HG03280 (cell line): Measurements from ENCODE around the gene FREY1.
A peak's percentile ranks its signal among the peaks of the same experiment; 100 is the strongest.

Source experiments
- ATAC-seq: cut with Tn5 transposase; IDR thresholded peaks from one replicate; pipeline ENCODE4 v1.9.1; 2021; ENCODE audit warnings: mild to moderate bottlenecking, moderate library complexity; ENCODE audit not compliant: unreplicated experiment

Gene FREY1, protein sequence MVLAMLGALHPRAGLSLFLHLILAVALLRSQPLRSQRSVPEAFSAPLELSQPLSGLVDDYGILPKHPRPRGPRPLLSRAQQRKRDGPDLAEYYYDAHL

GRCh38 chr11:45906965-45907611, at the start of gene FREY1:
TSS of gene FREY1 (minus strand) at chr11:45907271. CDS start at chr11:45907245, 26 bp downstream.
- no peak for ATAC-seq

- ATAC-seq, result no peak
These were observed 42.9 kb upstream of the FREY1 start for GRCh38 chr11:45949992-45950407.

DNA sequence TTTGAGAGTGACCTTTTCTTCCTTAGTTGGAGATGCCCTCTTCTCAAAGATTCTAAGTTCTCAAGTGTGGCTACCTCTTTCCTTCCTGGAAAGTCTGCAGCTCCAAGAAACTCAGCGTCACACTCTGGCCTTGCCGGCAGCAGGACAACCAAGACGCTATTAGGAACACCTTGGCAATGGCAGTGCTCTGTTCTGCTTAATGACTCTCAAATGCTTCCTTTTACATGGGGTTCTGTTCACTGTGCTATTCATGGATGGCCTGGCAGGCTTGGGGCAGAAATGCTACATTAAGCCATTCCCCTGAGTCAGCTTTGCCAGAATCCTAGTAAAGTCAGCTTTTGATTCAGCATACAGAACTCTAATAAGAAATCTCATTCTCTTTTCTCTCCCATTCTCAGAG, 41.3 kb upstream of the FREY1 start:
- ATAC-seq, result no peak

GRCh38 chr11:45947885-45948284, 40.8 kb upstream of the FREY1 start:
- no peak for ATAC-seq

DNA sequence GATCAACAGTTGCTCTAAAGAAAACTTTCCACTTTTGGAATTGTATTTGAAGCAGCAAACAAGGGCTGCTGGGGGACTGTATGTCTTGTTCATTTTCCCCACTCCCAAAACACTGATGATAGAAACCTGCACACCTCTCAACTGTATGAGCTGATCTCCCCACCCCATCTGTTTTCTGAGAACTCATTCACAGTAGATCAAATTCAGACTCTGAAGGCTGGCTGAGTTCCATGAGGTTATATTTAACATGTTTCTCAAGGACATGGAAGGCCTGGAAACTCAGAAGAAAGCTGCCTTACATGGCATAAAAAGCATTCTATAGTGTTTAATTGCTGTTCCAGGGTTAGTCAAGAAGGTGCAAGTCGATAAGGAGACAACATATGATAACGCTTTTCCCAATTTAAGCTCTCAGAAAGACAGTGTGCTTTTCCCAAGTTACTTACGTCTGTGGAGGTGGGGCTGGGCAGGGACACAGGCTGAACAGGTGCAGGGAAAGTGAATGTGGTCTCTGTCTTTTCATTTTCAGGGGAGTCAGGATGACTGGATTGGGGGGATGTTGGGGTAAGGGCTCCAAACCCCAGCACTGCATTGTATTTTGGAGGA, 38.4 kb upstream of the FREY1 start:
- no peak for ATAC-seq

GRCh38 chr11:45942381-45942780, 35.3 kb upstream of the FREY1 start:
- ATAC-seq, result no peak

DNA sequence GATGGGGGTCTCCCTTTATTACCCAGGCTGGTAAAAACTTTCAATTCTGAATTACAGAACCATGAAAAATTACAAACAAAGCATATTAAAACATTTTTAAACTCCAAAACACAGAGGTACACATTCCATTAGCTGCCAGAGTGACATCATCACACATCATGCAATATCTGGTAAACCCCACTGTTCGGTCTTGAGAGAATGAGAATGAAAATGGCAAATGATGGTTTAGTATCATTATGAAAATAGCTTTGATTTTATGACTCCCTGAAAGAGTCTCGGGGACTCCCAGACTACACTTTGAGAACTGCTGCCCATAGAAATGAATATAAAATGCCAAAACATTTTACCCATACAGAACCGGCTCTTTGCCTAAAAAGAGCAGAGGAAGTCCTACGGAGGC, 34.2 kb upstream of the FREY1 start:
- no peak for ATAC-seq

GRCh38 chr11:45939836-45940235, 32.8 kb upstream of the FREY1 start:
- no peak for ATAC-seq

GRCh38 chr11:45937916-45938315, 30.8 kb upstream of the FREY1 start:
- no peak for ATAC-seq

DNA sequence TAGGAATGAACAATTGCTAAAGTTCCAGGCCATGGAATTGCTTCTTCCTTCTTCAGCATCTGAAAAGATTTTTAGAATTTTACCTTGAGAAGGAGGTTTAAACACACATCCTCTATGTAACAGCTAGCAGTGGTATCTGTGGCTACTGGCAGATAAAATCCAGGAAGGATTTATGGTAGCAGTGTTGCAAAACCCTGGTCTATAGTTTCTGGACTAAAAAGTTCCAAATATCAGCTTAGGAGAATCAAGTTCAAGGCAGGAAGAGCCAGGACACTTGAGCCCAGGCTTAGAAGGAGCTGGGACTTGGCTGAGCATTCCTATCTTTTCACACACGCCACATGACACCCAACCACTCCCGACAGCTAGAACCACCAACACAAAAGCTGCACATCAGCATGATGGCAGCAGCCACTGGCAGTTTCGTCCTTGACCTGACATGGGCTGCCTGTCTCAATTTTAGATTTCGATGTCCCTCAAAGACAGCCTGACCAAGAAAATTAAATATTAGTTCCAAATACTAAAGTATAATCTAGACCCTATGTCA, 29.5 kb upstream of the FREY1 start:
- no peak for ATAC-seq

DNA sequence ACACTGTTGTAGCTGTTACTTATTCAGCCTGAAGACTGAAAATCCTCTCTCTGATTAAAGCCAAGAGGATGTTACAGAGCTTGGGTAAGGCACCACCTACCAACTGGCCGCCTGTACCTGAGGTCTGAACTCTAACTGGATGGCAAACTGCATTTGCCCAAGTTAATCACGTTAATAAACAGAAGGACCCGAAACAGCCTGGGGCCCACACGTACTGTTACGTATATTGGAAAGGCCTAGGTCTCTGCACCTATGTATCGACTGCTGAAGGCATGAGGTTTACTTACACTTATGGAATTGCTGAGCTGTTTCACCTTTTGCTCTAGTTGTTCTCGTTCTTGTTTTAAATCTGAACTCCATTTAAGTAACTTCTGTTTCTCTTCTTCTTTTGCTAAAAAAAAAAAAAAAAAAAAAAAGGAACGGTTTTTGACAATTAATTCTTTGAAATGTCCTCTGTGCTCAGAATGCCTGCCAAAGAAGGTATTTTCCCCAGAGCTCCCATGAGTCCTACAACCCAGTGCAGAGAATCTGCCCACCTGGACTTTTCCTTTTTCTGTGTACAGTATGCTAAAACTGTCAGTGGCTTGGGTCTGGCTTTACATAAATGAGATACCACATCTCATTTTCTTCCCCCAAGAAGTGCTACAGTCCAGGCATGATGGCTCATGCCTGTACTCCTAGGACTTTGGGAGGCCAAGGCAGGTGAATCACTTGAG, 28.4 kb upstream of the FREY1 start:
- ATAC-seq, result no peak

DNA sequence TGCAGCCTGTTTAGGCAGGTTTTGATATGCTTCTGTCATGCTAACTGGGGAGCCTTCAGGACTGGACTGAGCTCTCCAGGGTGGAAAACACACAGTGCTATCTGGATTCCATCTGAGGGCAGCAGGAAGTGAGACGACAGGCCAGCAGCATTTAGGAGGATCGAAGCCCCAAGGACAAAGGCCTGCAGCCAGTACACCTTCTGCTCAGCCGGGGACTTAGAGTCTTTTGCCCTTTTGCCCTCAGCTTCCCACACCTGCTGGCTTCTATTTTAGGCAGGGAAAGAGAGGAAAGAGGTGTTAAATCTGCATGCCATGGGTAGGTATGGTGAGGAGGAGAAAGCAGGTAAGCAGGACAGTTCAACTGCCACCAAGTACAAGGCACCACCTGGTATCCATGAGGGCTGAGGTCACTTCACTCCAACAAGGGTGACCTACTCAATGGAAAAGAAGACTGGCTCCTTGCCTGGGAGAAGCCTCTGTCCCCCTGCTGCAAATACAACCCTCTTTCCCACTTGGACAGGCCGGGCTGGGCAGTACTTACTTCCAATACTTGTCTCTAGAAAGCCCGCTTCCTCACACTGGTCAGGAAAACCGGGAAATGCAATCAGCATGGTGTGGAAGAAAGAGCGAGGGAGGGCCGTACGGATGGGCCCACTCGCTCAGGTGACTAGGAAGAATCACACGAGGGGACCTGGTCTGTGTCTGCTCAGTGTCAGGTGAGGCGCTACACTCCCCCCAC, 27.7 kb upstream of the FREY1 start:
- no peak for ATAC-seq

- ATAC-seq, result no peak
These were observed 26.9 kb upstream of the FREY1 start for GRCh38 chr11:45933846-45934579.

DNA sequence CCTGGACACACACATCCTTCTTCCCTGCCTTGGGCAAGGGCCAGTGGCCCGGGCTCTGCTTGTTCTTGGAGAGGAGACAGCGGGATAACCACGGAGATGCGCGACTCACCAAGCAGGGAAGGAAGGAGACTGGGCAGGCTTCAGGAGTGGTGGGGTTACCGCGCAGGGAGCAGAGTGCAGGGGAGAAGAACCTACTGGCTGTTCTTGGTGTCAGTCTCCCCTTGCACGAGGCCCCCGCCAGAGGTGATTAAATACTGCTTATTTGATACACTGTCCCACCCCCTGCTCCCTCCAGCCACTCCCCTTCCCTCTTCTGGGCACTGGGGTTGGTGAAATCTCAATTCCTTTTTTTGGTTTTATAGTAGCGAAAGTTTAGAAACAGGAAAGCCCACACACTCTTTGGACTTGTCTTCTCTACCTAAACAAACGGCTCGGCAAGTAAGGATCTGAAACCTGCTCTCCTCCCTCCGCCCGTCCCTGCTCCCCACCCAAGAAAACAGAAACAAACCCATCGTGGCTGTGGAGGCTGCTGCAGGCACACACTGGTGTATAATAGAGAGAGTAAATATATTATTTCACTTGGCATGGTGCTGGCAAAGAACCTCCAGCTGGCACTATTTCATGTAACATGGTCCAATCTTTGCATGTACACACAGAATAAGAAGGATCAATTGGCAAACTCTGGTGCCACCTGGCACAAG, 26.2 kb upstream of the FREY1 start:
- ATAC-seq, result no peak

DNA sequence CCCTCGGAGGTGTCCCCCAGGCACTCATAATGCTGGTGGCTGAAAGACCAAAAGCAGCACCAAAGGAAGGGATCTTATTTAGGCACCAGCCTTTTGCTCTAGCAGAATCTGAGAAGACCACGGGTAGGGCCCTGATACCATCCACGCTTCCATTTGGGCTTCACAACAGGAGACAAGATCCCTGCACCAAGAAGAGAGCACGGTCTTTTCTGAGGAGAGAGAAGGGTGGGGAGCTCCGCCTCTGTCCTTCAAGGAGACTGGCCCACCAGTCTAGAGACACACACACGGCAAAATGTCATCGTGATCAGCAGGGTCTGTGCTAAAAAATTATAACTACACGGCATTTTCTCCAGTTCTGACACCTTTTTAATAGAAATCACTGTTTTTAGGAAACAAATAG, 25.1 kb upstream of the FREY1 start:
- ATAC-seq, result no peak

GRCh38 chr11:45931739-45932138, 24.7 kb upstream of the FREY1 start:
- ATAC-seq, result no peak

GRCh38 chr11:45930951-45931570, 24.0 kb upstream of the FREY1 start:
- ATAC-seq, result no peak

- ATAC-seq, result peak; percentile 85
These were observed 23.1 kb upstream of the FREY1 start for GRCh38 chr11:45930031-45930794.
